GM12892 (cell line): ENCODE results near the gene ZIM2.

Source experiments
- POLR2A ChIP-seq: IDR thresholded peaks from 2 replicates; pipeline ENCODE4 v1.6.1; 2011; ENCODE audit warnings: low read depth, low read length, control low read depth
- POLR2AphosphoS5 ChIP-seq: IDR thresholded peaks from 2 replicates; pipeline ENCODE4 v1.6.1; 2011; ENCODE audit warnings: low read depth, low read length, control low read depth
- TAF1 ChIP-seq: IDR thresholded peaks from 2 replicates; pipeline ENCODE4 v1.6.1; 2011; ENCODE audit warnings: low read depth, mild to moderate bottlenecking, control low read depth, low read length, borderline replicate concordance

- TF ChIP-seq POLR2A (no peak), POLR2AphosphoS5 (no peak), TAF1 (no peak)
These were observed 642 bp upstream of the ZIM2 start for GRCh38 chr19:56841193-56841543.
